ENCODE measurements around the gene TMTC4. TPM values are rescaled to one million over a fixed set of nuclear protein-coding genes. Genes with fewer than 3 reads are reported as not detected.

Gene TMTC4
- total RNA-seq, 2 experiments from 2014 or later: 15.7 to 19.8 TPM

- H3K4me1 ChIP-seq (ENCODE audit: insufficient read depth, low read length, poor library complexity, severe bottlenecking): no peaks in the 10 kb centered on the region
- no peak overlapping the region for H3K27ac ChIP-seq (ENCODE audit: low read depth, low read length, poor library complexity, severe bottlenecking)
- no peaks in the 10 kb centered on the region for H4K20me1 ChIP-seq (ENCODE audit: insufficient read depth, low read length)
- DNase-seq (ENCODE audit: low spot score): no peak
- H2AFZ ChIP-seq (ENCODE audit: low read length): no peak overlapping the region
- H3K4me2 ChIP-seq (ENCODE audit: low read length): no peak overlapping the region
- intact Hi-C loops (cut with micrococcal nuclease; ENCODE audit: unreplicated experiment): no loop called here
- no peaks in the 10 kb centered on the region for H3K79me2 ChIP-seq (ENCODE audit: insufficient read depth, low read depth, low read length)
- POLR2A ChIA-PET: no interaction called here
- CTCF ChIA-PET (ENCODE audit: unreplicated experiment): no interaction called here
- H3K36me3 ChIP-seq (ENCODE audit: insufficient read depth, low read length): no peaks in the 10 kb centered on the region
- no peak overlapping the region for H3K4me3 ChIP-seq (ENCODE audit: low read depth, low read length, poor library complexity, severe bottlenecking)
- no peaks in the 10 kb centered on the region for H3K9me2 ChIP-seq (ENCODE audit: insufficient read depth, low read length)
- TF ChIP-seq CTCF (conservative IDR thresholded peaks at IDR 0.05; ENCODE audit: low read length) (no peak), EZH2phosphoT487 (IDR thresholded peaks at IDR 0.05; ENCODE audit: borderline replicate concordance, low read depth, low read length) (no peak)
- no TSS peak for BruUV-seq (replicated peaks)
- H3K9me3 ChIP-seq (ENCODE audit: low read length): no peaks in the 10 kb centered on the region
Observed at GRCh38 chr13:100644371-100644770, 30.2 kb downstream of the TMTC4 start.

- ChIA-PET CTCF (ENCODE audit: unreplicated experiment) (no interaction called here), POLR2A (no interaction called here)
- H3K9me3 ChIP-seq (ENCODE audit: low read length): no peaks in the 10 kb centered on the region
- DNase-seq (ENCODE audit: low spot score): no peak
- TF ChIP-seq EZH2phosphoT487 (IDR thresholded peaks at IDR 0.05; ENCODE audit: borderline replicate concordance, low read depth, low read length): no peak
- TF ChIP-seq CTCF (conservative IDR thresholded peaks at IDR 0.05; ENCODE audit: low read length): no peak
- H3K9me2 ChIP-seq (ENCODE audit: insufficient read depth, low read length): no peaks in the 10 kb centered on the region
- no peak overlapping the region for H3K4me3 ChIP-seq (ENCODE audit: low read depth, low read length, poor library complexity, severe bottlenecking)
- H3K4me1 ChIP-seq (ENCODE audit: insufficient read depth, low read length, poor library complexity, severe bottlenecking): no peaks in the 10 kb centered on the region
- no peak overlapping the region for H2AFZ ChIP-seq (ENCODE audit: low read length)
- no peaks in the 10 kb centered on the region for H3K79me2 ChIP-seq (ENCODE audit: insufficient read depth, low read depth, low read length)
- H3K27ac ChIP-seq (ENCODE audit: low read depth, low read length, poor library complexity, severe bottlenecking): no peak overlapping the region
- BruUV-seq (replicated peaks): no TSS peak
- no peaks in the 10 kb centered on the region for H4K20me1 ChIP-seq (ENCODE audit: insufficient read depth, low read length)
- intact Hi-C loops (cut with micrococcal nuclease; ENCODE audit: unreplicated experiment): no loop called here
- no peak overlapping the region for H3K4me2 ChIP-seq (ENCODE audit: low read length)
- H3K36me3 ChIP-seq (ENCODE audit: insufficient read depth, low read length): peaks cover 3% of the 10 kb centered on the region; the same call in 1 of the 2 replicates
Observed at GRCh38 chr13:100637796-100638195, 36.8 kb downstream of the TMTC4 start.

- H3K4me1 ChIP-seq (ENCODE audit: insufficient read depth, low read length, poor library complexity, severe bottlenecking): no peaks in the 10 kb centered on the region
- no peaks in the 10 kb centered on the region for H3K9me2 ChIP-seq (ENCODE audit: insufficient read depth, low read length)
- no TSS peak for BruUV-seq (replicated peaks)
- no peak overlapping the region for H3K27ac ChIP-seq (ENCODE audit: low read depth, low read length, poor library complexity, severe bottlenecking)
- H3K9me3 ChIP-seq (ENCODE audit: low read length): no peaks in the 10 kb centered on the region
- TF ChIP-seq EZH2phosphoT487 (IDR thresholded peaks at IDR 0.05; ENCODE audit: borderline replicate concordance, low read depth, low read length) (no peak), CTCF (conservative IDR thresholded peaks at IDR 0.05; ENCODE audit: low read length) (no peak)
- ChIA-PET POLR2A (no interaction called here), CTCF (ENCODE audit: unreplicated experiment) (no interaction called here)
- DNase-seq (ENCODE audit: low spot score): no peak
- H3K36me3 ChIP-seq (ENCODE audit: insufficient read depth, low read length): peaks cover 3% of the 10 kb centered on the region; the same call in 1 of the 2 replicates
- H3K79me2 ChIP-seq (ENCODE audit: insufficient read depth, low read depth, low read length): no peaks in the 10 kb centered on the region
- intact Hi-C loops (cut with micrococcal nuclease; ENCODE audit: unreplicated experiment): no loop called here
- H3K4me2 ChIP-seq (ENCODE audit: low read length): no peak overlapping the region
- no peak overlapping the region for H2AFZ ChIP-seq (ENCODE audit: low read length)
- no peaks in the 10 kb centered on the region for H4K20me1 ChIP-seq (ENCODE audit: insufficient read depth, low read length)
- H3K4me3 ChIP-seq (ENCODE audit: low read depth, low read length, poor library complexity, severe bottlenecking): no peak overlapping the region
Observed at GRCh38 chr13:100637380-100637779, 37.2 kb downstream of the TMTC4 start.
